SK-N-SH treated with all-trans-retinoic acid at 6 μM for 48 hours (cell line): ENCODE measurements around the gene THSD4.

Experiments used
- ATAC-seq: fragments of 200-7000 bp; cut with Tn5 transposase; 3 replicates; pipeline ENCODE4 v1.9.1; 2020; ENCODE audit warnings: mild to moderate bottlenecking, moderate library complexity
- ARNTL ChIP-seq: fragments of 450-650 bp; formaldehyde crosslinking; IDR thresholded peaks from 2 replicates; pipeline ENCODE4 v1.5.0; 2020; ENCODE audit warnings: low read depth, mild to moderate bottlenecking, moderate library complexity, borderline replicate concordance
- BACH2 ChIP-seq: fragments of 250-450 bp; sonication (Bioruptor Pico); IDR thresholded peaks from 2 replicates; pipeline ENCODE4 v1.9.0; 2021; ENCODE audit warnings: mild to moderate bottlenecking, borderline replicate concordance
- CREB5 ChIP-seq: fragments of 250-450 bp; sonication (Bioruptor Pico); IDR thresholded peaks from 2 replicates; pipeline ENCODE4 v1.5.1; 2020; ENCODE audit warnings: low read depth, mild to moderate bottlenecking, moderate library complexity
- CSDC2 ChIP-seq: fragments of 250-450 bp; sonication (Bioruptor Pico); IDR thresholded peaks from 2 replicates; pipeline ENCODE4 v1.5.0; 2020; ENCODE audit warnings: mild to moderate bottlenecking, moderate library complexity
- CSRNP3 ChIP-seq: fragments of 250-450 bp; sonication (Bioruptor Pico); IDR thresholded peaks from 2 replicates; pipeline ENCODE4 v1.5.1; 2021; ENCODE audit warnings: mild to moderate bottlenecking, moderate library complexity
- ESRRG ChIP-seq: fragments of 250-450 bp; sonication (Bioruptor Pico); IDR thresholded peaks from 2 replicates; pipeline ENCODE4 v1.6.1; 2021; ENCODE audit warnings: mild to moderate bottlenecking
- GLIS3 ChIP-seq: fragments of 250-450 bp; sonication (Bioruptor Pico); IDR thresholded peaks from 2 replicates; pipeline ENCODE4 v1.5.0; 2020; ENCODE audit warnings: mild to moderate bottlenecking, moderate library complexity
- ISL1 ChIP-seq: fragments of 250-450 bp; sonication (Bioruptor Pico); IDR thresholded peaks from 2 replicates; pipeline ENCODE4 v2.1.2; 2022; ENCODE audit warnings: mild to moderate bottlenecking, moderate library complexity
- OSR1 ChIP-seq: fragments of 250-450 bp; sonication (Bioruptor Pico); IDR thresholded peaks from 2 replicates; pipeline ENCODE4 v1.8.0; 2022; ENCODE audit warnings: moderate library complexity, mild to moderate bottlenecking, inconsistent platforms
- POU6F1 ChIP-seq: fragments of 250-450 bp; sonication (Bioruptor Pico); IDR thresholded peaks from 2 replicates; pipeline ENCODE4 v1.8.0; 2021; ENCODE audit warnings: low read depth, mild to moderate bottlenecking, moderate library complexity, borderline replicate concordance
- PPARA ChIP-seq: fragments of 250-450 bp; sonication (Bioruptor Pico); IDR thresholded peaks from 2 replicates; pipeline ENCODE4 v1.5.0; 2020; ENCODE audit warnings: mild to moderate bottlenecking, borderline replicate concordance
- RARB ChIP-seq: fragments of 250-450 bp; sonication (Bioruptor Pico); IDR thresholded peaks from 2 replicates; pipeline ENCODE4 v1.8.0; 2021; ENCODE audit warnings: mild to moderate bottlenecking, moderate library complexity
- TCF4 ChIP-seq: fragments of 250-450 bp; sonication (Bioruptor Pico); IDR thresholded peaks from 2 replicates; pipeline ENCODE4 v1.8.0; 2021; ENCODE audit warnings: mild to moderate bottlenecking, moderate library complexity, borderline replicate concordance
- TSHZ2 ChIP-seq: fragments of 250-450 bp; sonication (Bioruptor Pico); IDR thresholded peaks from 2 replicates; pipeline ENCODE4 v1.5.0; 2020; ENCODE audit warnings: mild to moderate bottlenecking, moderate library complexity
- ZFP3 ChIP-seq: fragments of 250-450 bp; sonication (Bioruptor Pico); IDR thresholded peaks from 2 replicates; pipeline ENCODE4 v1.5.0; 2020; ENCODE audit warnings: mild to moderate bottlenecking, moderate library complexity
- ZFP30 ChIP-seq: fragments of 450-650 bp; formaldehyde crosslinking; IDR thresholded peaks from 2 replicates; pipeline ENCODE4 v1.5.0; 2022; ENCODE audit warnings: mild to moderate bottlenecking, moderate library complexity
- ZNF70 ChIP-seq: fragments of 450-650 bp; formaldehyde crosslinking; IDR thresholded peaks from 2 replicates; pipeline ENCODE4 v1.5.0; 2020; ENCODE audit warnings: mild to moderate bottlenecking, moderate library complexity
- ZNF8 ChIP-seq: fragments of 450-650 bp; formaldehyde crosslinking; IDR thresholded peaks from 2 replicates; pipeline ENCODE4 v1.5.0; 2020; ENCODE audit warnings: mild to moderate bottlenecking, moderate library complexity
- TF ChIP-seq, protein P1 (sequence below): fragments of 250-450 bp; sonication (Bioruptor Pico); IDR thresholded peaks from 2 replicates; pipeline ENCODE4 v1.8.0; 2020; ENCODE audit warnings: mild to moderate bottlenecking, moderate library complexity, borderline replicate concordance

The THSD4 gene

DNA sequence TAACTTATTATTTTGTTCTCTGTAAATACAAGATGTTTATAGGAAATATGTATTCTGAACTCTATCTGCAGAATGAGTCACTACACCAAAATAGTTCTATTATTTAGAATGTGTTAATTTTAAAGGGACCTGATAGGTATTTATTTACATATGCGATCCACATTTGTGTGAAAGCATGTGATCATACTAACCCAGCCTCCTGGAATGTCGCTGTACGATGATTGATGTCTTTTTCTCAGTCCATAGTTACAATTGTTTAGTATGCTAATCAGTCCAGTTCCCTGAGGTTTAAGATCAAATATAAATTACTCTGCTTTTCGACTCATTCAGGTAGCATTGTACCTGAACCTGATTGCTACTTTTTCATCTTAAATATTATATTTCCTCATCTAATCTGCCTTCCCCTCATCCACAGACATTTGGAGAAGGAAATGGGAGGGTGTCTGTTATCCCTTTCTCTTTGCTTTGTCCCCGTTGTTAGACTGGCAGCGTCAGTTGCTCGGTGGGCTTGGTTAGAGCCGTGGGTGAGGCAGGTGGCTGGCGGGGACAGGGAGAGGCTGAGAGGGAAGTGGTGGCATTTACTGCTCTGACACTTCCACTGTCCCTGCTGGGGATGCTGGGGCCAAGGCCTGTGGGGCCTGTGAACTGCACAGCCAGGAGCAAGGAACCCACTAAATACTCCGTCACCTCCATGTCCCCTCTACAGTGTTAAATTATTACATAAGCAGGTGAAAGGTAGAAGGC is 667.3 kb downstream of the THSD4 start:
- ATAC-seq: no peak
- no peak for TF ChIP-seq TSHZ2 (CRISPR knock-in tag)
- TF ChIP-seq BACH2 (CRISPR knock-in tag): no peak
- TF ChIP-seq ZFP3 (CRISPR knock-in tag): no peak
- no peak for TF ChIP-seq ISL1 (CRISPR knock-in tag)

DNA sequence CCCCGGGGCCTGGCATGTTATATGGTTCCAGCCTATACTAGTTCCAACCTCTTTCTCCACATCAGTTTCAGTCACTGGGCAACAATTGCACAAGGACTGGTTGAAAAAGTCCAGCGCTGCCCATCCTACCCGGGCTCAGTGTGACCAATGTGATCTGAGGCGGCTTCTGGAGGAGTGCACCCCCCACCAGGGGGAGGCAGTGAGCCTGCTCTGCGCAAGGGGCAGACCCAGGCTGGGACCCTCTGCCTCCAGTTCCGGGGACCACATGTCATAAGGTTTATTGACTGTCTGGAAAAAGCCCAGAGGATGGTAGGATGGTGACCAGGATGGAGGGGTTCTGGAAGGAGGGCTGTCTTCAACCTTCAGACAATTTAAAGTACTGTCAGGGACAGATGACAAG is 669.4 kb downstream of the THSD4 start:
- no peak for ATAC-seq

GRCh38 chr15:71785996-71786395 is 670.7 kb downstream of the THSD4 start:
- ATAC-seq: no peak
- TF ChIP-seq ZFP30 (no peak), OSR1 (no peak)
- TF ChIP-seq, all 23 proteins: peak for 0

More for the DNA sequence above, 669.4 kb downstream of the THSD4 start:
- TF ChIP-seq CSDC2 (CRISPR knock-in tag): no peak

- no peak for TF ChIP-seq ISL1 (CRISPR knock-in tag)
- TF ChIP-seq GLIS3: no peak
- TF ChIP-seq ZFP30: no peak
- no peak for TF ChIP-seq CSRNP3
- TF ChIP-seq ZNF70: no peak
- no peak for TF ChIP-seq ZNF8 (CRISPR knock-in tag)
- no peak for TF ChIP-seq POU6F1
- no peak for TF ChIP-seq CSDC2 (CRISPR knock-in tag)
- TF ChIP-seq RARB (CRISPR knock-in tag): no peak
- no peak for TF ChIP-seq OSR1
- TF ChIP-seq ZFP3 (CRISPR knock-in tag): no peak
- TF ChIP-seq TSHZ2 (CRISPR knock-in tag): no peak
- no peak for TF ChIP-seq CREB5
- no peak for TF ChIP-seq PPARA (CRISPR knock-in tag)
- TF ChIP-seq, protein P1, sequence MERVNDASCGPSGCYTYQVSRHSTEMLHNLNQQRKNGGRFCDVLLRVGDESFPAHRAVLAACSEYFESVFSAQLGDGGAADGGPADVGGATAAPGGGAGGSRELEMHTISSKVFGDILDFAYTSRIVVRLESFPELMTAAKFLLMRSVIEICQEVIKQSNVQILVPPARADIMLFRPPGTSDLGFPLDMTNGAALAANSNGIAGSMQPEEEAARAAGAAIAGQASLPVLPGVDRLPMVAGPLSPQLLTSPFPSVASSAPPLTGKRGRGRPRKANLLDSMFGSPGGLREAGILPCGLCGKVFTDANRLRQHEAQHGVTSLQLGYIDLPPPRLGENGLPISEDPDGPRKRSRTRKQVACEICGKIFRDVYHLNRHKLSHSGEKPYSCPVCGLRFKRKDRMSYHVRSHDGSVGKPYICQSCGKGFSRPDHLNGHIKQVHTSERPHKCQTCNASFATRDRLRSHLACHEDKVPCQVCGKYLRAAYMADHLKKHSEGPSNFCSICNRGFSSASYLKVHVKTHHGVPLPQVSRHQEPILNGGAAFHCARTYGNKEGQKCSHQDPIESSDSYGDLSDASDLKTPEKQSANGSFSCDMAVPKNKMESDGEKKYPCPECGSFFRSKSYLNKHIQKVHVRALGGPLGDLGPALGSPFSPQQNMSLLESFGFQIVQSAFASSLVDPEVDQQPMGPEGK (CRISPR knock-in tag): no peak
- TF ChIP-seq ARNTL (CRISPR knock-in tag): no peak
- TF ChIP-seq TCF4 (CRISPR knock-in tag): no peak
- no peak for TF ChIP-seq ESRRG (CRISPR knock-in tag)
- TF ChIP-seq BACH2 (CRISPR knock-in tag): no peak
- TF ChIP-seq, all 23 proteins: peak for 0
- ATAC-seq: no peak
Observed at GRCh38 chr15:71786673-71787072, 671.4 kb downstream of the THSD4 start.
